Activated CD8-positive, alpha-beta memory T cell treated with anti-CD3 and anti-CD28 coated beads for 48 hours (primary cell): ENCODE measurements around the gene GPR89A.
"Not testable (repeated sequence)": the region's sequence is repeated elsewhere in the genome, so short reads cannot be mapped to it uniquely, and the experiment has no call there.

ENCODE experiments used
- DNase-seq, 3 experiments: peaks; one replicate each; pipeline ENCODE4 v3.0.0-alpha.2; 2020; ENCODE audit warnings: low read depth in 2 of 3, low spot score in 2 of 3

GPR89A gene

GRCh38 chr1:145716641-145717345 is 109.0 kb downstream of the GPR89A start:
- no peak for DNase-seq

- no peak for DNase-seq
Observed at GRCh38 chr1:145717833-145718232, 110.0 kb downstream of the GPR89A start.

GRCh38 chr1:145718465-145718864 is 110.7 kb downstream of the GPR89A start:
- not testable (repeated sequence) for DNase-seq

GRCh38 chr1:145719230-145720079 is 111.7 kb downstream of the GPR89A start, which contains the start of gene CD160:
Gene CD160 (plus strand): TSS chr1:145719499. CDS start chr1:145728328, 8,829 bp downstream.
- no peak for DNase-seq
